ENCODE data around the gene ANTXRL.
"Not testable (repeated sequence)": the region's sequence is repeated elsewhere in the genome, so short reads cannot be mapped to it uniquely, and the experiment has no call there.

The ANTXRL gene

DNA sequence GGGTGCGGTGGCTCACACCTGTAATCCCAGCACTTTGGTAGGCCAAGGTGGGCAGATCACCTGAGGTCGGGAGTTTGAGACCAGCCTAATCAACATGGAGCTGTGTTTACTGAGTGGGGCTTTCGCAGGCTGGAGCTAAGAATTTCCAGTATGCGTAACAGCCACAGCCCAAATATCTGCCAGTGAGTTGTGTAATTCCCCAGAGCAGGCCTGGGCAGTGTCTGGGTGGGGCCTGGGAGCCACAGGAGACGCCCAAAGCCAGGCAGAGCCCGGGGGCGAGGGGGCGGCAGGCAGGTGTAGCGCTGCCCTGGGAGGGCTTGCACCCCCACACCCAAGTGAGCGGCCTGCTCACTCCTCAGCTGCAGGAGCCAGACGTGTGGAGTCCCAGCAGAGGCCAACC is 88.6 kb downstream of the ANTXRL start, which contains the start of gene ANXA8L1:
ANXA8L1 (plus strand) TSS at position 371 of the 400 bp plus-strand sequence. CDS start 76 bp downstream, outside the sequence.
- DNase-seq, result not testable (repeated sequence)

DNA sequence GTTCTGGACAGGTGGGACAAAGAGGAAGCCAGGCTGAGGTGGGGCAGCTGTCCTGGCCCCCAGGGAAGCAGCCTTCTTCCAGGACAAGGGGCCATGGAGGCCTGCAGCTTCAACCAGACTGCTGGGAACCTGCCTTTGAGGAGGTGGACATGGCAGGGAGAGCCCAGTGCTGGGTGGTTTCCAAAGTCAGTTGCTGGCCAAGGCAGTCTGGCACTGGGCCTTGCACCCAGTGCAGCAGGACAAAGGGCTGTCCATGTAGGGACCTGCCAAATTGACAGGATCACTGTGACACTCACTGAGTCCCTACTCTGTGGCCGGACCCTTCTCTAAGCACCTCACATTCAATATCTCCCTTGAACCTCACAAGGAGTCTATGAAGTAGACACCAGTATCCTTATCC is 90.2 kb downstream of the ANTXRL start:
- DNase-seq, result not testable (repeated sequence)

GRCh38 chr10:46377651-46378050 is 90.9 kb downstream of the ANTXRL start:
- not testable (repeated sequence) for DNase-seq

- not testable (repeated sequence) for DNase-seq
These were observed 91.3 kb downstream of the ANTXRL start for GRCh38 chr10:46378108-46378507.

DNA sequence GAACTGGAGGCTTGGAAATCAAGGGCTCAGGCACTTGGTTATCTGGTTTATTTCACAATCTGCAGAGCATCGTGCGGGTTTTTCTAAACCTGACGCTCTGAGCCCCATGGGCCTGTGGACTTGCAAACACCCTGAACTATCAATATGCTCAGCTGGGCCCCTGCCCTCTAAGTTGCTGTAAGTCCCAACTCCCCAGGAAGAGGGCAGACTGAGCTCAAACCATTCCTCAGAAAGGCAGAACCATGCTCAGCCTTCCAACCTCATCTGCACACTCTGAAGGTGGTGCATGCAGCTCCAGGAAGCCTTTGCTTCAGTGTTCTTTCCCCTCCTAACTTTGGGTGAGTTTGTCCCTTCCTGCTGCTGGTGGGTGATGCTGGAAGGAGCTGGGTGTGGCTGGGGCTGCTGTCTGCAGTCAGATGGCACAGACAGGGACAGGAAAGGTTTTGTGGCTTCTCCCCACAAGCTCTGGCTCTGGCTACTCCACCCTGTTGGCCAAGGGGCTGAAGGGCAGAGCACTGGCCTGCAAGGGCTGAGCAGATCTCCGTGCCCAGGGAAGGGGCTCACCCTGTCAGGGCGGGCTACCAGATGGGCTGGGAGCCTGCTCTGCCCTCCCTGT is 92.5 kb downstream of the ANTXRL start:
- DNase-seq, result not testable (repeated sequence)

Data from DMS 273 treated with DMSO at 0.1 percent for 48 hours (cell line).